Natural killer cell treated with Interleukin-12 subunit alpha and Interleukin-12 subunit beta and Interleukin-15 and Interleukin-18, amount 100 ng/mL, for 72 hours (primary cell): ENCODE data around the gene ZFP36L2. TPM values are rescaled to one million over a fixed set of nuclear protein-coding genes. Genes with fewer than 3 reads are reported as not detected.

ENCODE experiments used
- ATAC-seq, 2 donors: fragments of 150-1000 bp; cut with Tn5 transposase in 1 of 2; sonication (Bioruptor Pico), chemical (Tn5 transposase) in 1 of 2; 2 replicates each; pipeline ENCODE4 v1.10.0; 2021
- DNase-seq: peaks from one replicate; pipeline ENCODE4 v3.0.0; 2022; ENCODE audit warnings: low spot score
- H3K27ac Mint-ChIP-seq, 2 donors: 1 replicate in 1 of 2; 2 replicates in 1 of 2; pipeline ENCODE4 v1.8.0; 2022; ENCODE audit warnings: mixed read lengths in 2 of 2, mild to moderate bottlenecking in 1 of 2, moderate library complexity in 1 of 2
- H3K27me3 Mint-ChIP-seq, 2 donors: 1 replicate in 1 of 2; 2 replicates in 1 of 2; pipeline ENCODE4 v1.8.0; 2022; ENCODE audit warnings: mixed read lengths in 2 of 2
- H3K36me3 Mint-ChIP-seq: one replicate; pipeline ENCODE4 v1.8.0; 2022; ENCODE audit warnings: mixed read lengths
- H3K4me1 Mint-ChIP-seq, 2 donors: 1 replicate in 1 of 2; 2 replicates in 1 of 2; pipeline ENCODE4 v1.8.0; 2022; ENCODE audit warnings: low read depth in 2 of 2, mixed read lengths in 2 of 2, mild to moderate bottlenecking in 1 of 2
- H3K4me3 Mint-ChIP-seq: one replicate; pipeline ENCODE4 v1.8.0; 2022; ENCODE audit warnings: mixed read lengths
- H3K9me3 Mint-ChIP-seq: 2 replicates; pipeline ENCODE4 v1.8.0; 2022; ENCODE audit warnings: mixed read lengths
- total RNA-seq, 2 donors: library from RNA; stranded (reverse); gene quantifications; one replicate each; pipeline ENCODE4 v1.2.3, GENCODE V29; 2022

The ZFP36L2 gene
- total RNA-seq, 2 donors from 2014 or later: 22.3 to 24.7 TPM

DNA sequence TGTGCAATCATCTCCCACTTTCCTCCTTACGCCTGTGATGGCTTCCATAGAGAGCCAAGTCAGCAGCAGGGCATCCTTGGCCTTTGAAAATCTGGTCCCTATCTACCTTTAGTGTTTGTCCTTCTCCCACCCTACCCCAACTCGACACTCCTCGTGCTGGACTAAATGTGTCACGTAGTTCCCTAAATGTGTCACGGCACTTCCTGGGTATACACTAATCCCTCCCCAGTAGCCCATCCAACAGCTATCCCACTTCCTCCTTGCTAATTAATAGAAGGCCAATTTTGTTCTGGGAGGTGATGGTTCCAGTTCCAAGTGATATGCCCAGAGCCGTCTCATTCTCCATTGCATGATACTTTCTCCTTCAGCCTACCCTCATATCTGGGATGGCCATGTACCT, 36.5 kb upstream of the ZFP36L2 start:
- Mint-ChIP-seq H3K9me3 (no peaks in the 10 kb centered on the region), H3K27me3 (no peaks in the 10 kb centered on the region), H3K4me1 (no peaks in the 10 kb centered on the region), H3K36me3 (no peaks in the 10 kb centered on the region), H3K27ac (no peak overlapping the region), H3K4me3 (no peak overlapping the region)
- ATAC-seq: no peak
- DNase-seq: no peak

DNA sequence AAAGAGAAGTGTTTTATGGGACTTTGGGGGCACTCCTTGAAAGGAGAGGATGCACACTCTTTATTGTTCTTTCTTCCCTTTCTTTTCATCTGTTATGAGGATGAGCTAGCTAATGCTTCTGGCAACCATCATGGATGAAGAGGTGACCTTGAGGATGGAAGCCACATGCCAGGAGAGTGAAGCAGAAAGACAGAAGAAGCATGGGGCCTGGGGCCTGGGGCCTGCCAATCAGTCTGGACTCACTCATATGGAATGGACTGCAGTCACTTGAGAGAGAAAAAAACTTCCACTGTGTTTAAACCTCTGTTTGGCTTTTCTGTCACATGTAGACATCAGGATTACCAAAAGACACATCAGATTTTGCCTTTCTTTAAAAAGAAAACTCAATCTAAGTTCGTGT, 35.8 kb upstream of the ZFP36L2 start:
- ATAC-seq (no peak), DNase-seq (no peak)
- H3K27me3 Mint-ChIP-seq: no peaks in the 10 kb centered on the region
- H3K9me3 Mint-ChIP-seq: no peaks in the 10 kb centered on the region
- H3K36me3 Mint-ChIP-seq: no peaks in the 10 kb centered on the region
- H3K4me1 Mint-ChIP-seq: no peaks in the 10 kb centered on the region
- no peak overlapping the region for H3K27ac Mint-ChIP-seq
- H3K4me3 Mint-ChIP-seq: no peak overlapping the region

DNA sequence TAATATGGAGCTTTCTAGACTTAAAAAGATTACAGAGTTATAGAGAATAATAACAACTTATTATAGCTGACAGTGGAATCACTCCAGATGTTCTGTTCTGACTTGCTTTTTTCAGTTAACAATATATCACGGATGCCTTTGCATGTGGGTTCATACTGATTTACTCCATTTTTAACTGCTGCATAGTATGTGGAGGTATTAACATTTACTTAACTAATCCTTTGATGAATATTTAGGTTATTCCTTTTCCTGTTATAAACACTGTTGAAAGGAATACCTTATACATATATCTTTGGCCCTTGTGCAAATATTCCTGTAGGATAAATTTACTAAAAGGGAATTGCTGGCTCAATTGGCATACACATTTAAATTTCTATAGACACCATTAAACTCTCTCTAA, 33.1 kb upstream of the ZFP36L2 start:
- Mint-ChIP-seq H3K27ac (no peak overlapping the region), H3K4me1 (no peaks in the 10 kb centered on the region), H3K36me3 (peaks cover 3% of the 10 kb centered on the region), H3K9me3 (no peaks in the 10 kb centered on the region), H3K4me3 (no peak overlapping the region), H3K27me3 (no peaks in the 10 kb centered on the region)
- ATAC-seq: no peak
- no peak for DNase-seq

DNA sequence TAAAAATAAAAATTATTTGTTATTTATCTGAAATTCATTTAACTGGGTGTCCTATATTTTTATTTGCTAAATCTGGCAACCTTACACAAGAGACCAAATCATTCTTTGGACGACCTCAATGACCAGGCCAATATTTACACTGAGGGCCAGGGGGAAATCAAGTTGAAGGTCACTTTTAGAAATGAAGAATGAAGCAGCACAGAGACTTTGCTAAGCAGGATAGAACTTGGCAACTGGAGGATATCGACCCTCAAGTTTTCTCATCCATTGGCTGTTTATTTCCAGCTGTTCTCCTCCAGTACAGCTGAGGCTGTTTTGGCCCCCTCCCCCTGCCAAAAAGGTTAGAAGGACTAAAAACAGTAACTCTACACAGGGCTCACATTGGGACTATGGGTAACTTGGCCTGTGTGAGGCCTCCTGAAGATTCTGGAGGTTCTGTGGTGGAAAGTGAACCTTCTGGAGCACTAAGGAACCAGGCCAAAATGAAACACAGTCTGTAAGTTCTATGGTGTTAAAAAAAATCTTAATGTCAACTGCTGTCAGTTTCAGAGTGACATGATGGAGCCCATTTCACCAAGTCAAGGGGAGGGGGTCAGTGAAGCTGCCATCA, 32.2 kb upstream of the ZFP36L2 start:
- Mint-ChIP-seq H3K27me3 (no peaks in the 10 kb centered on the region), H3K9me3 (no peaks in the 10 kb centered on the region), H3K4me1 (no peaks in the 10 kb centered on the region), H3K4me3 (no peak overlapping the region), H3K27ac (no peak overlapping the region), H3K36me3 (peaks cover 5% of the 10 kb centered on the region)
- DNase-seq (no peak), ATAC-seq (no peak)

DNA sequence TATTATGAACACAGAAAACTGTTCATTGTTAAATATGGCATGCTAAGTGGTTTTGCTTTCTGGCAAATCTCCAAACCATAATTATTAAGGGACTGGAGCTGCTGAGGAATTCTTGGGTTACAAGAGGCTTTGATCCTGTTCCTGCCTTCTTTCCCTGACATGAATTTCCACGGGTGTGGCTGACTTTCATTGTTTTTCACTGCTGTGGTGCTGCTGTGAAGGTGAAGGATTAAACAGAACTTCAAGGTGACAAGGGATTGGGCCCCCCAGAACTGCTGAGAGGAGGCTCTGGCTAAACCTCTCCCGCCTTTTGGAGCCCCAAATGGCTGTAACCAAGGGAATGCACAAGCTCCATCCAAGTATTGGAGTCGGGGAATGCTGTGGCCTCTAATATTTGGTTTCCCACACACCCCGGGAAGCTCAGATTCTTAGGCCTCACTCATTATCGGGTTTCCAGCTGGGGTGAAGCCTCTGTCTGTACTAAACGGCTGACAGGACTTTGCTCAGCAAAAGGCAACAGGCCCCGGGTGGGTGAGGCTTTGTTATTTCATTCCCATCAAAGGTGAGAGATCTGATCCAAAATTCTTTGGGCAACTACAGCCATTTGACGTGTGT, 29.0 kb upstream of the ZFP36L2 start:
- H3K9me3 Mint-ChIP-seq: no peaks in the 10 kb centered on the region

DNA sequence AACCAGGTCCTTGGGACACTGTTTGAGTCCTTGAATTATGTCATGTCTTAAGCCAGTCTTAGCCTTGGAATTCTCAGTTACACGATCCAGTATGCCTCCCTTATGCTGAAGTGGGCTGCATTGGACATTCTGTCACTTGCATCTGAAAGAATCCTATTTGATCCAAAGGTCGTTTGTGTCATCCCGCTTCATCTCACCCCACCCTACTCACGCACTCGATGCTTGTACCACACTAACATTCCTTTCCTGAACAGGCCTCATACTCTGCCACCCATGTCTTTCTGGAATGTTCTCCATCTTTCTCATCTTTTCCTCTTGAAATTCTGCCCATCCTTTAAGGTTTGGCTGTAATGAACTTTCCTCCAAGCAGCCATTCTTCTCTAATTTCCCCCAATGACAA, 27.9 kb upstream of the ZFP36L2 start:
- Mint-ChIP-seq H3K27me3 (no peaks in the 10 kb centered on the region), H3K27ac (no peak overlapping the region), H3K4me3 (no peak overlapping the region), H3K36me3 (peaks cover 5% of the 10 kb centered on the region), H3K9me3 (no peaks in the 10 kb centered on the region), H3K4me1 (no peaks in the 10 kb centered on the region)
- ATAC-seq: no peak
- no peak for DNase-seq

More for the DNA sequence above, 29.0 kb upstream of the ZFP36L2 start:
- Mint-ChIP-seq H3K36me3 (peaks cover 5% of the 10 kb centered on the region), H3K27me3 (no peaks in the 10 kb centered on the region), H3K4me3 (no peak overlapping the region), H3K27ac (no peak overlapping the region), H3K4me1 (no peaks in the 10 kb centered on the region)
- ATAC-seq (no peak), DNase-seq (no peak)

DNA sequence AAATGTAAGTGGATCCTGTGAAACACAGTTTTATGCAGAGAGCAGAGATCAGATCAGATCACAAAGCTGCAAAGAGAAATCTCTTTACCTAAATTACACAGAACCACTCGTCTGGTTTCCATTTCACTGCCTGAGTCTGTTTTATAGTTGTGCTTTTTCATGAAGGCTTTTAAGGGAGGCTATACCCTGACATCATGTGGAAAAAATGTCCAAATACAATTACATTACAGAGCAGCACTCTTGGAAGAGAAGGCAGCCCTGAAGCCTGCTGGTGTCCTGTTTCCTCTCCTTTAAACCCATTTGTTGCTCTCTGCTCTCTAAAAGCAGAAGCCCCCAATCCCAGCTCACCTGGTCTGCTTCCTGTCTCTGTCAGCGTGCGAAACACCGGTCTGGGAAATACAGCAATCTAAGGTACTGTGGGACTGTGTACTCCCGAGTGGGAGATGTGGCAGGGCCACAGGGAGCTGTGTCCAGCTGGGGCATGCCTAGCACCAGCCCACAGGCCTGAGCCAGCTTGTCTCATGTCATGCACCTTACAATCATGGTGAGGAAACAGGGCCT, 24.8 kb upstream of the ZFP36L2 start:
- no peak for DNase-seq
- ATAC-seq: peak; percentile 43 to 60
- Mint-ChIP-seq H3K27ac (no peak overlapping the region), H3K4me3 (no peak overlapping the region), H3K36me3 (peaks cover 5% of the 10 kb centered on the region), H3K4me1 (no peaks in the 10 kb centered on the region), H3K9me3 (no peaks in the 10 kb centered on the region), H3K27me3 (no peaks in the 10 kb centered on the region)

DNA sequence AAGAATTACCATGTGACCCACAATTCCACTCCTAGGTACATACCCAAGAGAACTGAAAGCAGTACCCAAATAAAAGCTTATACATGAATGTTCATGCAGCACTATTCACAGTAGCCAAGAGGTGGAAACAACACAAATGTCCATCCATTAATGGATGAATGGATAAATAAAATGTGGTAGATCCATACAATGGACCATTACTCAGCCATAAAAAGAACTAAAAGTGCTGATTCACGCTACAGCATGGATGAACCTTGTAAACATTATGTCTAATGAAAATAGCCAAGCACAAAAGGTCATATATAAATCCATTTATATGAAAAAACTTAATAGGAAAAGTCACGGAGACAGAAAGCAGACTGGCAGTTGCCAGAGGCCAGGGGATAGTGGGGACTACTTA, 23.6 kb upstream of the ZFP36L2 start:
- no peak for ATAC-seq
- Mint-ChIP-seq H3K9me3 (no peaks in the 10 kb centered on the region), H3K4me3 (no peak overlapping the region), H3K27ac (no peak overlapping the region), H3K27me3 (no peaks in the 10 kb centered on the region), H3K36me3 (peaks cover 5% of the 10 kb centered on the region), H3K4me1 (no peaks in the 10 kb centered on the region)
- no peak for DNase-seq

DNA sequence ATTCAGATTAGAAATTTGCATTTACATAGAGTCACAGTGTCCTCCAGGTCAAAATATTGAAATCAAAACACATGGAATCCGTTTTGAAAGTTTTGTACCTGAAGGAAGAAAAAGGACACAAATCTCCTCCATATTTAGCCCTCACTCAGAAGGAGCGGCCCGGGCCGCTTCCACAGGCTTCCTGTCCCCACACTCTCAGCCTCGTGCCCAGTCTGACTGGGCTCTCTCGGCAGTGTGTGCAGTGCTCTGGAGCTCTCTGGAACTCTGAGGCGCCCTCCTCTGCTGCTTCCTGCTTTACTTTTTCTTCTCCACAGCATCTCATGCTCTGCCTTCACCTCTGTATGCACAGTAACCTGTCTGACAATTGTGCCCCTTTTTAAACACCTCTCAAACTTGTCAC, 22.2 kb upstream of the ZFP36L2 start:
- no peaks in the 10 kb centered on the region for H3K9me3 Mint-ChIP-seq
- no peak for DNase-seq
- peak overlapping the region in 1 of 2 donors; percentile 28 for H3K27ac Mint-ChIP-seq

DNA sequence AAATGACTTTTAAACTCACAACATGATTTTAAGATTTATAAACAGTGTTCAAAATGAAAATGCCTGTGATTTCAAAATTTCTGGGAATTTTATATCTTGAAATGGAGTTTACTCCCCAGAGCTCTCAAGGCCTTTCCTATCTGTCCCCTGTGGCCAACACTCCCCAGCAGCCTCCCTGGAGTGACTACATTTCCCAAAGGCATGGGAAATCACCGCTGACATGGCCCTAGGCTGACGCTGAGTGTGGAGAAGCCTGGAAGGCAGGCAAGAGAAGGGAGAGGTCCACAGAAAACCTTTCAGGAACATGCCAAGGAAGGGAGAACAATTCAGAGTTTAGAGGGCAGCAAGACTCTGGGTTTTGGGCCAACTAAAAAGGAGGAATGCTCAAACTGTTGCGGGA, 20.2 kb upstream of the ZFP36L2 start:
- Mint-ChIP-seq H3K36me3 (no peaks in the 10 kb centered on the region), H3K9me3 (no peaks in the 10 kb centered on the region), H3K27ac (no peak overlapping the region), H3K27me3 (no peaks in the 10 kb centered on the region), H3K4me3 (no peak overlapping the region), H3K4me1 (peaks cover 0 to 6% of the 10 kb centered on the region in 2 donors)
- no peak for DNase-seq
- no peak for ATAC-seq

More for the DNA sequence above, 22.2 kb upstream of the ZFP36L2 start:
- H3K36me3 Mint-ChIP-seq: no peaks in the 10 kb centered on the region
- no peak for ATAC-seq
- no peak overlapping the region for H3K4me3 Mint-ChIP-seq
- H3K27me3 Mint-ChIP-seq: no peaks in the 10 kb centered on the region
- no peaks in the 10 kb centered on the region for H3K4me1 Mint-ChIP-seq

DNA sequence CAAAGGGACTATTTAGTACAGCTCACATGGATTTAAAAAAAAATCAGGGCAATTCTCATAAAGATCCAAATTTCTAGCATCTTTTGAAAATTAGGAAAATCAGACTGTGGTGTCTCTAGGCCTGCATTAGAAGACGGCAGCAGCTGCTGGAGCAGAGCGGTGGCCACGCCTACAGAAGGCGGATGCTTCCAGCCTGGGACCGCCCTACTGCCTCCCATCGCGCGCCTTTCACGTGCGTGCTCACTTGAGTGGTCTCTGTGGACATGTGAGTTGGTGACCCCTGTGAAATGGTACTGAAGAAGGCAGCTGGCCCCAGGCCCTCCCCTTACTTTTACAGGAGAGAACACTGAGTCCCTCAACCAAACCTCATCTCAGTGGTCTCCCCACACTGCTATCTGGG, 15.2 kb upstream of the ZFP36L2 start:
- Mint-ChIP-seq H3K4me3 (no peak overlapping the region), H3K36me3 (no peaks in the 10 kb centered on the region), H3K9me3 (no peaks in the 10 kb centered on the region), H3K27me3 (no peaks in the 10 kb centered on the region), H3K27ac (peak overlapping the region in 1 of 2 donors; percentile 42), H3K4me1 (peaks cover 11 to 13% of the 10 kb centered on the region in 2 donors)
- ATAC-seq: peak in 1 of 2 donors; percentile 45
- no peak for DNase-seq

- H3K27ac Mint-ChIP-seq: no peak overlapping the region
- H3K4me1 Mint-ChIP-seq: peaks cover 11 to 13% of the 10 kb centered on the region in 2 donors
- H3K9me3 Mint-ChIP-seq: no peaks in the 10 kb centered on the region
- no peaks in the 10 kb centered on the region for H3K27me3 Mint-ChIP-seq
- H3K4me3 Mint-ChIP-seq: no peak overlapping the region
- no peak for ATAC-seq
- H3K36me3 Mint-ChIP-seq: no peaks in the 10 kb centered on the region
- no peak for DNase-seq
Observed at GRCh38 chr2:43240766-43241150, 14.4 kb upstream of the ZFP36L2 start.

DNA sequence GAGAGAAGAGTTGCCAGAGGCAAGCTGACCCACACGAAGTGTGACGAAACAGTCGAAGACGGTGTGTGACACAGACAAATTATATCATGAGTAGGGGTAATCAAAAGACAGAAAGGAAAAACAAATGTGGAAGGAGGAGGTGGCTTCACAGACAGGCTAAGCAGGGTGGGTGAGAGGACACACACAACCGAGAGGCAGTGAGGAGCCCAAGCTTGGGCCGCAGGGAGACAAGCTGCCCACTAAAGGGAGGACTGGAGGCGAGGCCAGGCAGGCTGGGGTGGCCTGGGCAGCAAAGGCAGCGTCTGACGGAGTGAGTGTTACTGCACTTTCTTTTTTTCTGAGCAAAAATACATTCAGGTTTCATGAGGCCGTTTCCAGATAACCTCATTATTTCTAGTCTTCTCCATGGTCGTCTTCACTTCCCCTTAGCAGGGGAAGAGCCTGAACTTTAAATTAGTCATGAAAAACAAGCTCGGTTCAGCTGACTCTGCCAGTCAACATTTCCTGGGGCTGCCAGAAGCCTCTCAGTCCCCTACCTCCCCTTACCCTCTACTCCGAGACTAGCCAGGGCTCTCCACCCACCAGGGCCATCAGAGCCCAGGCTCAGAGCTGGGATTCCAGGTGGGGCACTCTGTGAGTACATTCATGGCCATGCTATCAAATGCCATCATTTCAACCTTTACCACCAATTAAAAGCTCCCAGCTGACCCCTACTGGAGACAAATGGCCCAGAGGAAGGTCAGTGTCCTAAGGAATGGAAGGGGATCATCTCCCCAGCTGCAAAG, 13.8 kb upstream of the ZFP36L2 start:
- Mint-ChIP-seq H3K27ac (peak overlapping the region in 1 of 2 donors; percentile 5), H3K36me3 (no peaks in the 10 kb centered on the region), H3K27me3 (no peaks in the 10 kb centered on the region), H3K4me3 (no peak overlapping the region), H3K4me1 (peaks cover 11 to 13% of the 10 kb centered on the region in 2 donors), H3K9me3 (no peaks in the 10 kb centered on the region)
- DNase-seq (no peak), ATAC-seq (peak in 1 of 2 donors; percentile 24)

GRCh38 chr2:43238813-43239212, 12.4 kb upstream of the ZFP36L2 start:
- ATAC-seq (no peak), DNase-seq (no peak)
- Mint-ChIP-seq H3K27ac (no peak overlapping the region), H3K27me3 (no peaks in the 10 kb centered on the region), H3K4me1 (peaks cover 11 to 13% of the 10 kb centered on the region in 2 donors), H3K36me3 (no peaks in the 10 kb centered on the region), H3K9me3 (no peaks in the 10 kb centered on the region), H3K4me3 (no peak overlapping the region)
